ENCODE data around the gene SERPINB1.

DNA sequence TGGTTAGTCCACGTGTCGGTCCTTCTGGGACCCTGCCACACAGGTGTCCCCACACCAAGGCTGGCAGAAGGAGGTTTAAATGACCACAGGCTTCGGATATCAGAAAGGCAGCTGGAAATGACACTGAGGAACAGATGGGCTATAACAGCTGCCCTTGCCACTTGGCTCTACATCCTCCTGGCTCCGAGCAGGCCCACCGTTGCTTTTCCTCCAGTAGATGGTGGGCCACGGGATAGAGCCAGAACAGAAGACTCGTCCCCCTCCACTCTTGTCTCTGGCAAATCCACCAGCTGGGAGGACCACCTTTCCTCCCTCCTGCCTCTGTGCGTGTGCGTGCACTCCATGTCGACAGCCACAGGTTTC, 58.9 kb downstream of the SERPINB1 start:
- TF ChIP-seq, protein P1, sequence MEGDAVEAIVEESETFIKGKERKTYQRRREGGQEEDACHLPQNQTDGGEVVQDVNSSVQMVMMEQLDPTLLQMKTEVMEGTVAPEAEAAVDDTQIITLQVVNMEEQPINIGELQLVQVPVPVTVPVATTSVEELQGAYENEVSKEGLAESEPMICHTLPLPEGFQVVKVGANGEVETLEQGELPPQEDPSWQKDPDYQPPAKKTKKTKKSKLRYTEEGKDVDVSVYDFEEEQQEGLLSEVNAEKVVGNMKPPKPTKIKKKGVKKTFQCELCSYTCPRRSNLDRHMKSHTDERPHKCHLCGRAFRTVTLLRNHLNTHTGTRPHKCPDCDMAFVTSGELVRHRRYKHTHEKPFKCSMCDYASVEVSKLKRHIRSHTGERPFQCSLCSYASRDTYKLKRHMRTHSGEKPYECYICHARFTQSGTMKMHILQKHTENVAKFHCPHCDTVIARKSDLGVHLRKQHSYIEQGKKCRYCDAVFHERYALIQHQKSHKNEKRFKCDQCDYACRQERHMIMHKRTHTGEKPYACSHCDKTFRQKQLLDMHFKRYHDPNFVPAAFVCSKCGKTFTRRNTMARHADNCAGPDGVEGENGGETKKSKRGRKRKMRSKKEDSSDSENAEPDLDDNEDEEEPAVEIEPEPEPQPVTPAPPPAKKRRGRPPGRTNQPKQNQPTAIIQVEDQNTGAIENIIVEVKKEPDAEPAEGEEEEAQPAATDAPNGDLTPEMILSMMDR (IDR thresholded peaks at IDR 0.05): no peak
- TF ChIP-seq POLR2A (IDR thresholded peaks at IDR 0.05): no peak

Data from adrenal gland (tissue), 5 donors.